K562 (cell line): ENCODE data around the gene FAAH. TPM values are rescaled to one million over a fixed set of nuclear protein-coding genes. Genes with fewer than 3 reads are reported as not detected.

ENCODE experiments used
- ARID2 ChIP-seq: fragments of 450-650 bp; IDR thresholded peaks from 2 replicates; pipeline ENCODE4 v1.6.1; 2017; ENCODE audit warnings: antibody characterized with exemption, mild to moderate bottlenecking
- BCOR ChIP-seq: fragments of 450-650 bp; IDR thresholded peaks from 2 replicates; pipeline ENCODE4 v1.6.1; 2016
- FOXM1 ChIP-seq, 2 experiments: fragments of 450-650 bp in 1 of 2; sonication (generic) in 1 of 2; formaldehyde crosslinking in 1 of 2; IDR thresholded peaks; 2 replicates each; pipeline versions ENCODE4 v1.6.1 to v1.9.0; 2017 to 2022; ENCODE audit warnings: low read depth in 2 of 2, mild to moderate bottlenecking in 2 of 2, missing genetic modification reagents in 1 of 2, moderate library complexity in 1 of 2
- L3MBTL2 ChIP-seq: fragments of 450-650 bp; IDR thresholded peaks from 2 replicates; pipeline ENCODE4 v1.6.1; 2016; ENCODE audit warnings: mild to moderate bottlenecking, moderate library complexity
- PHTF2 ChIP-seq: fragments of 250-450 bp; sonication (Bioruptor Pico); IDR thresholded peaks from 2 replicates; pipeline ENCODE4 v1.5.0; 2021; ENCODE audit warnings: mild to moderate bottlenecking
- RBM14 ChIP-seq: fragments of 200-400 bp; formaldehyde crosslinking; IDR thresholded peaks from 2 replicates; pipeline ENCODE4 v1.6.1; 2018; ENCODE audit warnings: low read depth, mild to moderate bottlenecking, low read length, moderate library complexity, borderline replicate concordance; ENCODE audit not compliant: insufficient read depth
- RBM34 ChIP-seq: fragments of 200-400 bp; formaldehyde crosslinking; IDR thresholded peaks from 2 replicates; pipeline ENCODE4 v1.6.1; 2018; ENCODE audit warnings: low read length, borderline replicate concordance; ENCODE audit not compliant: insufficient read depth
- SMAD3 ChIP-seq: fragments of 450-650 bp; formaldehyde crosslinking; conservative IDR thresholded peaks from 2 replicates; pipeline ENCODE4 v1.4.0; 2020; ENCODE audit warnings: mild to moderate bottlenecking
- TRIM24 ChIP-seq, 2 experiments: fragments of 450-650 bp; IDR thresholded peaks; 2 replicates each; pipeline ENCODE4 v1.6.1; 2016
- ZNF551 ChIP-seq: fragments of 250-450 bp; sonication (Bioruptor Pico); IDR thresholded peaks from 2 replicates; pipeline ENCODE4 v1.5.0; 2021; ENCODE audit warnings: mild to moderate bottlenecking, moderate library complexity
- ZNF586 ChIP-seq: fragments of 450-650 bp; formaldehyde crosslinking; conservative IDR thresholded peaks from 2 replicates; pipeline ENCODE4 v1.4.0; 2020; ENCODE audit warnings: mild to moderate bottlenecking, moderate library complexity
- polyA plus RNA-seq, 8 experiments: library from polyadenylated mRNA; depleted of rRNA in 4 of 8; stranded (reverse) in 5 of 8; unstranded in 3 of 8; fragments of >200 nt; fragmentation: Nextera tagmentation in 2 of 8; fragmentation: Illumina TruSeq in 1 of 8; extraction: Ambion mirVana in 2 of 8; extraction: Trizol in 1 of 8; gene quantifications; 2 replicates each; pipeline versions ENCODE4 v1.2.1 to v1.2.3, GENCODE V29; 2011 to 2014; ENCODE audit warnings: inconsistent platforms in 1 of 8, missing spikeins in 1 of 8
- total RNA-seq, 7 experiments: library from RNA; depleted of rRNA in 6 of 7; stranded (reverse); fragments of >200 nt in 6 of 7; fragmentation: Illumina TruSeq in 2 of 7; extraction: Trizol in 2 of 7; gene quantifications; 2 replicates each; pipeline versions ENCODE4 v1.2.1 to v1.2.3, GENCODE V29; 2011 to 2021; ENCODE audit warnings: low replicate concordance in 1 of 7
- TF ChIP-seq, protein P1 (sequence below): fragments of 200-800 bp; sonication (Bioruptor generic); IDR thresholded peaks from 2 replicates; pipeline ENCODE4 v1.6.1; 2017; ENCODE audit warnings: missing genetic modification characterization, missing compliant biosample characterization
- TF ChIP-seq, protein P2 (sequence below), 2 experiments: fragments of 200-800 bp in 1 of 2; sonication (Bioruptor generic) in 1 of 2; sonication (generic) in 1 of 2; formaldehyde crosslinking in 1 of 2; IDR thresholded peaks in 1 of 2; conservative IDR thresholded peaks in 1 of 2; 2 replicates each; pipeline versions ENCODE4 v1.5.0 to v1.6.1; 2016 to 2020; ENCODE audit warnings: missing compliant biosample characterization in 1 of 2, missing genetic modification characterization in 1 of 2, missing genetic modification reagents in 1 of 2
- TF ChIP-seq, protein P3 (sequence below): fragments of 150-350 bp; conservative IDR thresholded peaks from 2 replicates; pipeline ENCODE4 v1.6.1; 2014; ENCODE audit warnings: low read length
- TF ChIP-seq, protein P4 (sequence below): IDR thresholded peaks from 2 replicates; pipeline ENCODE4 v1.6.1; 2011; ENCODE audit warnings: borderline replicate concordance, low read depth, mild to moderate bottlenecking, moderate library complexity, low read length; ENCODE audit not compliant: insufficient read depth, poor library complexity, severe bottlenecking
- TF ChIP-seq, protein P5 (sequence below): fragments of 250-450 bp; sonication (Bioruptor Pico); IDR thresholded peaks from 2 replicates; pipeline ENCODE4 v1.4.0; 2020; ENCODE audit warnings: mild to moderate bottlenecking

The FAAH gene
- total and polyA plus RNA-seq, 9 of the 15 experiments (the other 6 are each of a cell fraction or from before 2014, with no cell fraction given), result 0.06 to 1.1 (median 0.32) TPM

DNA sequence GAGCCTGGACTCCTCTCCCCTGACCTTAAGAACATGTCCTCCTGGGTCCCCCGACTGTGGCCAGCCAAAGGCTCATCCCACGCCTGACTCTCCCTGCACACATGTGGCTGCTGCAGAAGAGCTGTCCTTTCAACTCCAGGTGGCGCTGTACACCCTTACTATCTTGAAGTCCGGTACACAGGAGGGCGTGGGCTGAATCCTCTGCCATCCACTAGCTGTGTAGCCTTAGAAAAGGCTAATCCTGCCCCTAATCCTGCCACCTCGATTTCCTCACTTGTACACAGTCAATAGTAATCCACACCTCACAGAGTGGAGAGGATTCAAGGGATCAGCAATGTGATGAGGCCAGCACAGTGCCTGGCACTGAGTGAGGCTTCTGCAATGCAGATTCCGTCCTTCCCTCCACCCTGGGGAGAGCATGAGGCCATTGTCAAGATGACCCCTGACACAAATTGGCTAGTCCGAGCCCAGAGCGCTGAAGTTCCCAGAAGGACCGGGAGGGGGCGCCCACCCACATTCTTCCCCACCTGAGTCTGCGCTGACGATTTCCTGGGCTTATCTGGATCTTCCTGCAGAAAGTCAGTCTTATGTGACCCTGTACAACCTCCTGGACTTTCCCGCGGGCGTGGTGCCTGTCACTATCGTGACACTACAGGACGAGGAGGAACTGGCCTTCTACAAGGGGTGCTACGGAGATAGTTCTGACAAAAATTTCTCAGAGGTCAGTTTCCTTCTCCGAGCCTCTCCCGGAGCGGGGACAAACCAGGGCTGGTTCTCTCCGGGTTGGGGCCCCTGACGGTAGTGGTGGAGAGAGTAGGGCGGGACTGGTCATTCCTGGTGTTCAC, 48.4 kb downstream of the FAAH start (continued):
- TF ChIP-seq, protein P1, sequence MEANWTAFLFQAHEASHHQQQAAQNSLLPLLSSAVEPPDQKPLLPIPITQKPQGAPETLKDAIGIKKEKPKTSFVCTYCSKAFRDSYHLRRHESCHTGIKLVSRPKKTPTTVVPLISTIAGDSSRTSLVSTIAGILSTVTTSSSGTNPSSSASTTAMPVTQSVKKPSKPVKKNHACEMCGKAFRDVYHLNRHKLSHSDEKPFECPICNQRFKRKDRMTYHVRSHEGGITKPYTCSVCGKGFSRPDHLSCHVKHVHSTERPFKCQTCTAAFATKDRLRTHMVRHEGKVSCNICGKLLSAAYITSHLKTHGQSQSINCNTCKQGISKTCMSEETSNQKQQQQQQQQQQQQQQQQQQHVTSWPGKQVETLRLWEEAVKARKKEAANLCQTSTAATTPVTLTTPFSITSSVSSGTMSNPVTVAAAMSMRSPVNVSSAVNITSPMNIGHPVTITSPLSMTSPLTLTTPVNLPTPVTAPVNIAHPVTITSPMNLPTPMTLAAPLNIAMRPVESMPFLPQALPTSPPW, result no peak
- no peak for TF ChIP-seq RBM34
- peak; percentile 97 for TF ChIP-seq L3MBTL2
- TF ChIP-seq FOXM1 (IDR thresholded peaks at IDR 0.05; ENCODE audit: low read depth), result peak; percentile 20
- peak; percentile 87; the same call in 1 of the 2 replicates for TF ChIP-seq FOXM1 (CRISPR knock-in tag; IDR thresholded peaks at IDR 0.05; ENCODE audit: low read depth)
- TF ChIP-seq ZNF551, result no peak
- TF ChIP-seq SMAD3 (CRISPR knock-in tag), result no peak
- no peak for TF ChIP-seq ARID2
- TF ChIP-seq, protein P2, sequence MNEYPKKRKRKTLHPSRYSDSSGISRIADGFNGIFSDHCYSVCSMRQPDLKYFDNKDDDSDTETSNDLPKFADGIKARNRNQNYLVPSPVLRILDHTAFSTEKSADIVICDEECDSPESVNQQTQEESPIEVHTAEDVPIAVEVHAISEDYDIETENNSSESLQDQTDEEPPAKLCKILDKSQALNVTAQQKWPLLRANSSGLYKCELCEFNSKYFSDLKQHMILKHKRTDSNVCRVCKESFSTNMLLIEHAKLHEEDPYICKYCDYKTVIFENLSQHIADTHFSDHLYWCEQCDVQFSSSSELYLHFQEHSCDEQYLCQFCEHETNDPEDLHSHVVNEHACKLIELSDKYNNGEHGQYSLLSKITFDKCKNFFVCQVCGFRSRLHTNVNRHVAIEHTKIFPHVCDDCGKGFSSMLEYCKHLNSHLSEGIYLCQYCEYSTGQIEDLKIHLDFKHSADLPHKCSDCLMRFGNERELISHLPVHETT (CRISPR knock-in tag; conservative IDR thresholded peaks at IDR 0.05 in 1 of 2, IDR thresholded peaks at IDR 0.05 in 1 of 2), result 0 out of 4 replicates have a peak, but pooled peaks of 1 of the 2 experiments have one; percentile 57
- peak; percentile 49 to 82; a peak in 1 of 4 replicates for TF ChIP-seq TRIM24 (IDR thresholded peaks at IDR 0.05)
- no peak for TF ChIP-seq ZNF586
- TF ChIP-seq RBM14, result no peak
- TF ChIP-seq, protein P3, sequence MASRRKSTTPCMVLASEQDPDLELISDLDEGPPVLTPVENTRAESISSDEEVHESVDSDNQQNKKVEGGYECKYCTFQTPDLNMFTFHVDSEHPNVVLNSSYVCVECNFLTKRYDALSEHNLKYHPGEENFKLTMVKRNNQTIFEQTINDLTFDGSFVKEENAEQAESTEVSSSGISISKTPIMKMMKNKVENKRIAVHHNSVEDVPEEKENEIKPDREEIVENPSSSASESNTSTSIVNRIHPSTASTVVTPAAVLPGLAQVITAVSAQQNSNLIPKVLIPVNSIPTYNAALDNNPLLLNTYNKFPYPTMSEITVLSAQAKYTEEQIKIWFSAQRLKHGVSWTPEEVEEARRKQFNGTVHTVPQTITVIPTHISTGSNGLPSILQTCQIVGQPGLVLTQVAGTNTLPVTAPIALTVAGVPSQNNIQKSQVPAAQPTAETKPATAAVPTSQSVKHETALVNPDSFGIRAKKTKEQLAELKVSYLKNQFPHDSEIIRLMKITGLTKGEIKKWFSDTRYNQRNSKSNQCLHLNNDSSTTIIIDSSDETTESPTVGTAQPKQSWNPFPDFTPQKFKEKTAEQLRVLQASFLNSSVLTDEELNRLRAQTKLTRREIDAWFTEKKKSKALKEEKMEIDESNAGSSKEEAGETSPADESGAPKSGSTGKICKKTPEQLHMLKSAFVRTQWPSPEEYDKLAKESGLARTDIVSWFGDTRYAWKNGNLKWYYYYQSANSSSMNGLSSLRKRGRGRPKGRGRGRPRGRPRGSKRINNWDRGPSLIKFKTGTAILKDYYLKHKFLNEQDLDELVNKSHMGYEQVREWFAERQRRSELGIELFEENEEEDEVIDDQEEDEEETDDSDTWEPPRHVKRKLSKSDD, result no peak
- TF ChIP-seq BCOR, result peak; percentile 98
- TF ChIP-seq, protein P4, sequence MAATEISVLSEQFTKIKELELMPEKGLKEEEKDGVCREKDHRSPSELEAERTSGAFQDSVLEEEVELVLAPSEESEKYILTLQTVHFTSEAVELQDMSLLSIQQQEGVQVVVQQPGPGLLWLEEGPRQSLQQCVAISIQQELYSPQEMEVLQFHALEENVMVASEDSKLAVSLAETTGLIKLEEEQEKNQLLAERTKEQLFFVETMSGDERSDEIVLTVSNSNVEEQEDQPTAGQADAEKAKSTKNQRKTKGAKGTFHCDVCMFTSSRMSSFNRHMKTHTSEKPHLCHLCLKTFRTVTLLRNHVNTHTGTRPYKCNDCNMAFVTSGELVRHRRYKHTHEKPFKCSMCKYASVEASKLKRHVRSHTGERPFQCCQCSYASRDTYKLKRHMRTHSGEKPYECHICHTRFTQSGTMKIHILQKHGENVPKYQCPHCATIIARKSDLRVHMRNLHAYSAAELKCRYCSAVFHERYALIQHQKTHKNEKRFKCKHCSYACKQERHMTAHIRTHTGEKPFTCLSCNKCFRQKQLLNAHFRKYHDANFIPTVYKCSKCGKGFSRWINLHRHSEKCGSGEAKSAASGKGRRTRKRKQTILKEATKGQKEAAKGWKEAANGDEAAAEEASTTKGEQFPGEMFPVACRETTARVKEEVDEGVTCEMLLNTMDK, result peak; percentile 70
- TF ChIP-seq PHTF2 (CRISPR knock-in tag), result no peak
- TF ChIP-seq, protein P5, sequence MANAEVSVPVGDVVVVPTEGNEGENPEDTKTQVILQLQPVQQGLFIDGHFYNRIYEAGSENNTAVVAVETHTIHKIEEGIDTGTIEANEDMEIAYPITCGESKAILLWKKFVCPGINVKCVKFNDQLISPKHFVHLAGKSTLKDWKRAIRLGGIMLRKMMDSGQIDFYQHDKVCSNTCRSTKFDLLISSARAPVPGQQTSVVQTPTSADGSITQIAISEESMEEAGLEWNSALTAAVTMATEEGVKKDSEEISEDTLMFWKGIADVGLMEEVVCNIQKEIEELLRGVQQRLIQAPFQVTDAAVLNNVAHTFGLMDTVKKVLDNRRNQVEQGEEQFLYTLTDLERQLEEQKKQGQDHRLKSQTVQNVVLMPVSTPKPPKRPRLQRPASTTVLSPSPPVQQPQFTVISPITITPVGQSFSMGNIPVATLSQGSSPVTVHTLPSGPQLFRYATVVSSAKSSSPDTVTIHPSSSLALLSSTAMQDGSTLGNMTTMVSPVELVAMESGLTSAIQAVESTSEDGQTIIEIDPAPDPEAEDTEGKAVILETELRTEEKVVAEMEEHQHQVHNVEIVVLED (CRISPR knock-in tag), result no peak
